Mesendoderm (in vitro differentiated cells): ENCODE results near the gene CCDC85A.

Source experiments
- DNase-seq: peaks from one replicate; pipeline ENCODE4 v3.0.0; 2013
- H2AK5ac ChIP-seq: 2 replicates; pipeline ENCODE4 v1.6.1; 2013; ENCODE audit warnings: low read length, inconsistent platforms
- H2BK120ac ChIP-seq: 2 replicates; pipeline ENCODE4 v1.6.1; 2013; ENCODE audit warnings: low read depth, mild to moderate bottlenecking, low read length, moderate library complexity, mixed read lengths
- H2BK15ac ChIP-seq: replicated peaks from 2 replicates; pipeline ENCODE4 v1.6.1; 2013; ENCODE audit warnings: low read depth, mild to moderate bottlenecking, moderate library complexity
- H2BK5ac ChIP-seq: 2 replicates; pipeline ENCODE4 v1.6.1; 2013; ENCODE audit warnings: low read length, inconsistent platforms
- H3K18ac ChIP-seq: 2 replicates; pipeline ENCODE4 v1.6.1; 2013; ENCODE audit warnings: mild to moderate bottlenecking, low read length, mixed read lengths
- H3K23ac ChIP-seq: one replicate; pipeline ENCODE4 v1.6.1; 2013; ENCODE audit warnings: low read length
- H3K27ac ChIP-seq: 2 replicates; pipeline ENCODE4 v1.5.1; 2013; ENCODE audit warnings: low read depth, mild to moderate bottlenecking, inconsistent platforms, low read length, moderate library complexity
- H3K27me3 ChIP-seq: 2 replicates; pipeline ENCODE4 v1.6.1; 2013; ENCODE audit warnings: low read length, control low read depth, mild to moderate bottlenecking, inconsistent platforms; ENCODE audit not compliant: insufficient read depth, poor library complexity
- H3K36me3 ChIP-seq: 2 replicates; pipeline ENCODE4 v1.6.1; 2013; ENCODE audit warnings: low read length, inconsistent platforms; ENCODE audit not compliant: control insufficient read depth, insufficient read depth
- H3K4ac ChIP-seq: one replicate; pipeline ENCODE4 v1.6.1; 2013; ENCODE audit warnings: low read depth, mild to moderate bottlenecking, low read length, moderate library complexity
- H3K4me1 ChIP-seq: 2 replicates; pipeline ENCODE4 v1.6.1; 2013; ENCODE audit warnings: low read depth, low read length, inconsistent platforms; ENCODE audit not compliant: control insufficient read depth
- H3K4me2 ChIP-seq: 2 replicates; pipeline ENCODE4 v1.6.1; 2013; ENCODE audit warnings: low read length
- H3K4me3 ChIP-seq: 2 replicates; pipeline ENCODE4 v1.5.1; 2013; ENCODE audit warnings: mild to moderate bottlenecking, low read length
- H3K56ac ChIP-seq: one replicate; pipeline ENCODE4 v1.6.1; 2013; ENCODE audit warnings: low read length
- H3K79me1 ChIP-seq: 2 replicates; pipeline ENCODE4 v1.6.1; 2013; ENCODE audit warnings: low read length, inconsistent platforms
- H3K79me2 ChIP-seq: 2 replicates; pipeline ENCODE4 v1.6.1; 2013; ENCODE audit warnings: mild to moderate bottlenecking, low read length; ENCODE audit not compliant: control insufficient read depth, insufficient read depth
- H3K9ac ChIP-seq: 2 replicates; pipeline ENCODE4 v1.6.1; 2013; ENCODE audit warnings: low read length, inconsistent platforms
- H4K5ac ChIP-seq: one replicate; pipeline ENCODE4 v1.6.1; 2013; ENCODE audit warnings: low read length
- H4K8ac ChIP-seq: one replicate; pipeline ENCODE4 v1.6.1; 2013; ENCODE audit warnings: low read depth, mild to moderate bottlenecking, control low read depth, low read length, moderate library complexity
- WGBS: extraction: QIAGEN DNeasy Blood & Tissue Kit; methylation state at CpG from one replicate; pipeline ENCODE4 v1.1.7; 2013; ENCODE audit warnings: low lambda C conversion rate, missing lambda C conversion rate; ENCODE audit not compliant: insufficient coverage; ENCODE audit errors: extremely low coverage; 5-methylcytosine and 5-hydroxymethylcytosine counted together

Gene CCDC85A

DNA sequence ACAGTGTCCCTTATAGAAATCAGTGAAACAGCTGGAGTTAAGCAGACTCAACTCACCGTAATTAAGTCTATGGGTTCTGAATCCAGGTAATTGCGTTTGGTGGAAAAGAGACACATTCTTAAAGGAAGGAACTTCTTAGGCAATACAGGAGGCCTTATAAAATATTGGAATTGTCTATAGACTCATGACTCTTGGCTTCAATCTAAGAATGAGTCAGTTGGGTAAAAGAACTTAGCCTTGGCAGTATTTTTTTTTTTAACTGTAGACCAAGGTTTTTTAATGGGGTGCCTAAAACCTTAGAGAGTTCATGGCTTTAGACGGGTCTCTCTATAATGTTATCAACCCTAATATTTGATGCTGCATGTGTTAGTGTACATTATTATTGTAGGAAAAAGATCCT, 47.6 kb downstream of the CCDC85A start:
- Histone ChIP-seq H3K4me2 (no peak overlapping the region), H3K79me1 (no peaks in the 10 kb centered on the region), H3K18ac (no peak overlapping the region), H4K5ac (no peak overlapping the region), H3K56ac (no peak overlapping the region), H2BK15ac (no peak overlapping the region), H3K79me2 (no peaks in the 10 kb centered on the region), H3K4me3 (no peak overlapping the region), H3K9ac (no peak overlapping the region), H3K27me3 (no peaks in the 10 kb centered on the region), H3K36me3 (no peaks in the 10 kb centered on the region), H3K23ac (no peak overlapping the region), H4K8ac (no peak overlapping the region), H3K27ac (no peak overlapping the region), H2BK5ac (no peak overlapping the region), H3K4me1 (no peaks in the 10 kb centered on the region), H2BK120ac (no peak overlapping the region), H2AK5ac (no peak overlapping the region), H3K4ac (no peak overlapping the region)
- DNase-seq: no peak
- no CpG with 5 or more reads among the region's 3 CpGs for WGBS

- DNase-seq: no peak
- Histone ChIP-seq H3K27ac (no peak overlapping the region), H4K8ac (no peak overlapping the region), H2BK15ac (no peak overlapping the region), H3K79me1 (no peaks in the 10 kb centered on the region), H3K4me3 (no peak overlapping the region), H3K23ac (no peak overlapping the region), H3K18ac (no peak overlapping the region), H2BK120ac (no peak overlapping the region), H3K79me2 (no peaks in the 10 kb centered on the region), H3K36me3 (no peaks in the 10 kb centered on the region), H3K27me3 (no peaks in the 10 kb centered on the region), H3K4me1 (no peaks in the 10 kb centered on the region), H2BK5ac (no peak overlapping the region), H4K5ac (no peak overlapping the region), H3K9ac (no peak overlapping the region), H3K4me2 (no peak overlapping the region), H2AK5ac (no peak overlapping the region), H3K4ac (no peak overlapping the region), H3K56ac (no peak overlapping the region)
- WGBS: no CpG with 5 or more reads among the region's 2 CpGs
Observed at GRCh38 chr2:56232912-56233311, 49.1 kb downstream of the CCDC85A start.

GRCh38 chr2:56234241-56234640, 50.5 kb downstream of the CCDC85A start:
- Histone ChIP-seq H2BK5ac (no peak overlapping the region), H4K8ac (no peak overlapping the region), H3K23ac (no peak overlapping the region), H3K4me3 (no peak overlapping the region), H2BK120ac (no peak overlapping the region), H3K9ac (no peak overlapping the region), H3K79me1 (no peaks in the 10 kb centered on the region), H3K27me3 (no peaks in the 10 kb centered on the region), H3K4me1 (no peaks in the 10 kb centered on the region), H2BK15ac (no peak overlapping the region), H3K36me3 (no peaks in the 10 kb centered on the region), H3K18ac (no peak overlapping the region), H3K56ac (no peak overlapping the region), H3K4me2 (no peak overlapping the region), H3K27ac (no peak overlapping the region), H2AK5ac (no peak overlapping the region), H3K4ac (no peak overlapping the region), H4K5ac (no peak overlapping the region), H3K79me2 (no peaks in the 10 kb centered on the region)
- DNase-seq: no peak
- 100% methylated on average over 1 of the region's 2 CpGs for WGBS

DNA sequence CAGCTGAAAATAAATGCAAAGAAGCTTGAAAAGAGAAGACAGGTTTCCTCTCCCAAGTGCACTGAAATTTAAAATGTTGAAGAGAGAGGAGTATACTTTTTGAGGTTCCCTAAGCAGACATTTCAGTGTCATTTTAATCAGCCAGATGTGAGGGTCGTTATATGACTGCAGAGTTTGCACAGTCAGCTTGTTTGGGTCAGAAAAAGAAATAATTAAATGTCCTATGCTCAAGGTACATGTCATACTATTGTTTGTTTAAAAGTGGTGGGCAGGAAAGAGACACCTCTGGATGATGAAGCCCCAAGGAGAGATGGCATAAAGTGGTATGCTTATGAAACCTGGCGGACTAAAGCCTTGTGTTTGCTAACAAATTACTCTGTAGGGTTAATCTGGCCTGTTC, 55.2 kb downstream of the CCDC85A start:
- Histone ChIP-seq H3K9ac (no peak overlapping the region), H2AK5ac (no peak overlapping the region), H2BK120ac (no peak overlapping the region), H3K79me2 (no peaks in the 10 kb centered on the region), H3K4me3 (no peak overlapping the region), H3K18ac (no peak overlapping the region), H3K56ac (no peak overlapping the region), H2BK5ac (no peak overlapping the region), H3K36me3 (no peaks in the 10 kb centered on the region), H3K4me2 (no peak overlapping the region), H3K27me3 (no peaks in the 10 kb centered on the region), H3K79me1 (no peaks in the 10 kb centered on the region), H3K27ac (no peak overlapping the region), H4K5ac (no peak overlapping the region), H3K4ac (no peak overlapping the region), H4K8ac (no peak overlapping the region), H2BK15ac (no peak overlapping the region), H3K23ac (no peak overlapping the region), H3K4me1 (no peaks in the 10 kb centered on the region)
- no peak for DNase-seq
- WGBS: no CpG with 5 or more reads among the region's 2 CpGs

- no peak overlapping the region for H3K23ac ChIP-seq
- no peak overlapping the region for H3K4me2 ChIP-seq
- no peak overlapping the region for H2AK5ac ChIP-seq
- no peak overlapping the region for H3K4me3 ChIP-seq
- H3K4me1 ChIP-seq: no peaks in the 10 kb centered on the region
- no peak overlapping the region for H3K27ac ChIP-seq
- no peaks in the 10 kb centered on the region for H3K79me1 ChIP-seq
- H2BK120ac ChIP-seq: no peak overlapping the region
- no peak overlapping the region for H4K8ac ChIP-seq
- H3K9ac ChIP-seq: no peak overlapping the region
- no peaks in the 10 kb centered on the region for H3K36me3 ChIP-seq
- no peak for DNase-seq
- H3K79me2 ChIP-seq: no peaks in the 10 kb centered on the region
- H3K4ac ChIP-seq: no peak overlapping the region
- WGBS: no CpG with 5 or more reads among the region's 1 CpG
- H3K18ac ChIP-seq: no peak overlapping the region
- H2BK5ac ChIP-seq: no peak overlapping the region
- H4K5ac ChIP-seq: no peak overlapping the region
- H3K56ac ChIP-seq: no peak overlapping the region
- no peaks in the 10 kb centered on the region for H3K27me3 ChIP-seq
- no peak overlapping the region for H2BK15ac ChIP-seq
Observed at GRCh38 chr2:56239437-56239836, 55.6 kb downstream of the CCDC85A start.

DNA sequence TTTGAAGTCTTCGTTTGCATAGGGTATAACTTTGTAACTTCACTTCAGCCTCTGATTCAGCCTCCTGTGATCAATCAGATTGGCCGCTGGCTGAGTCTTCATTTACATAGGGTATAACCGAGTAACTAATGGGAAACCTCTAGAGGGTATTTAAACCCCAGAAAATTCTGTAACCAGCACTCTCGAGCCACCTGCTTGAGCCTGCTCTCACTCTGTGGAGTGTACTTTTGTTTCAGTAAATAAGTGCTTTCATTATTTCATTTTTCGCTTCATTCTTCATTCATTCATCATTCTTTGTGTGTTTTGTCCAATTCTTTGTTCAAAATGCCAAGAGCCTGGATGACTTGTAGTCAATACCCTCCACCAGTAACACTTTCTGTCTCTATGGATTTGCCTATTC, 56.4 kb downstream of the CCDC85A start:
- no peak overlapping the region for H3K4me3 ChIP-seq
- no peak overlapping the region for H3K23ac ChIP-seq
- no peak overlapping the region for H2BK15ac ChIP-seq
- no peak overlapping the region for H4K8ac ChIP-seq
- no peak overlapping the region for H3K4me2 ChIP-seq
- no peak overlapping the region for H4K5ac ChIP-seq
- H3K9ac ChIP-seq: no peak overlapping the region
- H2BK120ac ChIP-seq: no peak overlapping the region
- no peak overlapping the region for H3K27ac ChIP-seq
- no peaks in the 10 kb centered on the region for H3K36me3 ChIP-seq
- DNase-seq: no peak
- H2AK5ac ChIP-seq: no peak overlapping the region
- H3K27me3 ChIP-seq: no peaks in the 10 kb centered on the region
- H3K56ac ChIP-seq: no peak overlapping the region
- H3K4me1 ChIP-seq: no peaks in the 10 kb centered on the region
- WGBS: no CpG with 5 or more reads among the region's 5 CpGs
- no peak overlapping the region for H3K18ac ChIP-seq
- H2BK5ac ChIP-seq: no peak overlapping the region
- no peaks in the 10 kb centered on the region for H3K79me1 ChIP-seq
- H3K79me2 ChIP-seq: no peaks in the 10 kb centered on the region
- H3K4ac ChIP-seq: no peak overlapping the region
